NCI-H82 treated with DMSO at 0.1 percent for 48 hours (cell line): ENCODE results near the gene SELENOW.
A peak's percentile ranks its signal among the peaks of the same experiment; 100 is the strongest.
"Not testable (repeated sequence)": the region's sequence is repeated elsewhere in the genome, so short reads cannot be mapped to it uniquely, and the experiment has no call there.

ENCODE experiments used
- DNase-seq: peaks from one replicate; lab custom pipeline; 2025; ENCODE audit not compliant: unreplicated experiment; lab: John Stamatoyannopoulos, UW

Gene SELENOW

GRCh38 chr19:47756627-47756929, 21.9 kb upstream of the SELENOW start:
- no peak for DNase-seq

GRCh38 chr19:47756953-47757608, 21.4 kb upstream of the SELENOW start:
- no peak for DNase-seq

- no peak for DNase-seq
Measured at GRCh38 chr19:47757617-47758442, 20.7 kb upstream of the SELENOW start.

GRCh38 chr19:47758443-47758804, 20.1 kb upstream of the SELENOW start:
- DNase-seq, result no peak

- no peak for DNase-seq
Measured at GRCh38 chr19:47760632-47760999, 17.9 kb upstream of the SELENOW start.

- no peak for DNase-seq
Measured at GRCh38 chr19:47761566-47761965, 16.9 kb upstream of the SELENOW start.

- no peak for DNase-seq
Measured at GRCh38 chr19:47762151-47762550, 16.4 kb upstream of the SELENOW start.

- DNase-seq, result no peak
Measured at GRCh38 chr19:47762615-47763308, 15.7 kb upstream of the SELENOW start.

GRCh38 chr19:47764705-47765104, 13.8 kb upstream of the SELENOW start:
- DNase-seq, result not testable (repeated sequence)

GRCh38 chr19:47765523-47766358, 12.8 kb upstream of the SELENOW start:
- peak; percentile 54 for DNase-seq

- no peak for DNase-seq
Measured at GRCh38 chr19:47766359-47766620, 12.2 kb upstream of the SELENOW start.

GRCh38 chr19:47766670-47767069, 11.8 kb upstream of the SELENOW start:
- DNase-seq, result no peak

- DNase-seq, result no peak
Measured at GRCh38 chr19:47767349-47767748, 11.2 kb upstream of the SELENOW start.

GRCh38 chr19:47768604-47769003, 9.9 kb upstream of the SELENOW start:
- DNase-seq, result no peak

- no peak for DNase-seq
Measured at GRCh38 chr19:47769534-47769933, 9.0 kb upstream of the SELENOW start.

GRCh38 chr19:47771291-47771690, 7.2 kb upstream of the SELENOW start:
- not testable (repeated sequence) for DNase-seq

- no peak for DNase-seq
Measured at GRCh38 chr19:47776568-47776967, 1.9 kb upstream of the SELENOW start.

GRCh38 chr19:47777245-47778048, 1.1 kb upstream of the SELENOW start:
- DNase-seq, result not testable (repeated sequence)

GRCh38 chr19:47778954-47779351, 450 bp downstream of the SELENOW start:
- no peak for DNase-seq

GRCh38 chr19:47779524-47780214, 1.2 kb downstream of the SELENOW start:
- no peak for DNase-seq
